Measurements from ENCODE around the gene NUDT7.

NUDT7 gene

DNA sequence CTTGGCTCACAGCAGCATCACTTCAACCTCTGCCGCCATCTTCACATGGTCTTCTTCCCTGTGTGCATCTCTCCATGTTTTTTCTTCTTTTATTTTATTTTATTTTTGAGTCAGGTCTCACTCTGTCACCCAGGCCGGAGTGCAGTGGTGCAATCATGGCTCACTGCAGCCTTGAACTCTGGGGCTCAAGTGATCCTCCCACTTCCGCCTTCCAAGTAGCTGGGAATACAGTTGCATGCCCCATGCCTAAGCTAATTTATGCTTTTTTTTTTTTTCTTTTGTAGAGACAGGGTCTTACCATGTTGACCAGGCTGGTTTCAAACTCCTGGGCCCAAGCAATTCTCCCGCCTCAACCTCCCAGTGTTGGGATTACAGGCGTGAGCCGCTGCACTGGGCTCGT lies 1.9 kb downstream of the NUDT7 start:
- DNase-seq (ENCODE audit: low read depth) = no peak

DNA sequence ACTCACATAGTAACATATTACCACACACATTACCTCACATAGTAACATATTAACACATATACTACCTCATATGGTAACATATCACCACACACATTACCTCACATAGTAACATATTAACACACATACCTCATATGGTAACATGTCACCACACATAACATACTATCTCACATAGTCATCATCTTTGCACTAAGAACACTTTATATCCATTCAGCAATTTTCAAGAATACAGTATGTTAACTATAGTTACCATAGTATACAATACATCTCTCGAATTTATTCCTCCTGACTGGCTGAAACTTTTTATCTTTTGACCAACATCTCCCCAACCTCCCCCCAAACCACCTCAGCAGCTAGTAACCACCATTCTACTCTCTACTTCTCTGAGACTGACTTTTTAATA lies 7.6 kb downstream of the NUDT7 start:
- no peak for DNase-seq (ENCODE audit: low read depth)

DNA sequence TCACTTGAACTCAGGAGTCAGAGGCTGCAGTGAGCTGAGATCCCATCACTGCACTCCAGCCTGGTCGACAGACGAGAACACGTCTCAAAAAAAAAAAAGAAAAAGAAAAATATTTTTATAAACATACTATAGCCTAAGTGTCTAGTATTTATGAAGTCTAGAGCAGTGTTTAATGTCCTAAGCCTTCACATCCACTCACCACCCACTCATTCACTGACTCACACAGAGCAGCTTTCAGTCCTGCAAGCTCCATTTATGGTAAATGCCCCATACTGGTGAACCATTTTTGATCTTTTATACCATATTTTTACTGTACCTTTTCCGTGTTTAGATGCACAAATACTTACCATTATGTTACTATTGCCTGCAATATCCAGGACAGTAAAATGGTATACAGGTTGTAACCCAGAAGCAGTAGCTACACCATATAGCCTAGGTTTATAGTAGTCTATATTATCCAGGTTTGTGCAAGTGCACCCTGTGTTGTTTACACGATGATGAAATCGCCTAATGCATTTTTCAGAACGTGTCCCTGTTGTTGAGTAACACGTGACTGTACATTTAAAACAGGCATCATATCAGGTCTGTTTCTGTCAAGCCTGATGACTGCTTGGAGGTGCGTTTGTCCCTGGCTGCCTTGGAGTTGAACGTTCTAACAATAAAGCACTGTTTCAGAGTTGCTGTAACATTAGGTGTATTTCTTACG lies 10.1 kb downstream of the NUDT7 start:
- peak; percentile 88 for DNase-seq (ENCODE audit: low read depth)

DNA sequence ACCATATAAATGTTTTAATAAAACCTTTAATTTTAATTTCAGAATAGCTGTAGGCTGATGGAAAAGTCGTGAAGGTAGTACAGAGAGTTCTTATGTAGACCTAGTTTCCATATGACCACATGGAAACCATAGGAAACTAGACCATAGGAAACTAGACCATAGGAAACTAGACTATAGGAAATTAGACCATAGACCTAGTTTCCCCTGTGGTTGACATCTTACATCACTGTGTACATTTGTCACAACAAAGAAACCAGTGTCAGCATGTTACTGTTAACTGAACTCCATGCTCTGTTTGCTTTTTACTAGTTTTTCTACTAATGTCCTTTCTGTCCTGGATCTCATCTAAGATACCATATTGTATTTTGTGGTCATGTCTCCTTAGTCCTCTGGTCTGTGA lies 14.6 kb downstream of the NUDT7 start:
- DNase-seq (ENCODE audit: low read depth) = no peak

DNA sequence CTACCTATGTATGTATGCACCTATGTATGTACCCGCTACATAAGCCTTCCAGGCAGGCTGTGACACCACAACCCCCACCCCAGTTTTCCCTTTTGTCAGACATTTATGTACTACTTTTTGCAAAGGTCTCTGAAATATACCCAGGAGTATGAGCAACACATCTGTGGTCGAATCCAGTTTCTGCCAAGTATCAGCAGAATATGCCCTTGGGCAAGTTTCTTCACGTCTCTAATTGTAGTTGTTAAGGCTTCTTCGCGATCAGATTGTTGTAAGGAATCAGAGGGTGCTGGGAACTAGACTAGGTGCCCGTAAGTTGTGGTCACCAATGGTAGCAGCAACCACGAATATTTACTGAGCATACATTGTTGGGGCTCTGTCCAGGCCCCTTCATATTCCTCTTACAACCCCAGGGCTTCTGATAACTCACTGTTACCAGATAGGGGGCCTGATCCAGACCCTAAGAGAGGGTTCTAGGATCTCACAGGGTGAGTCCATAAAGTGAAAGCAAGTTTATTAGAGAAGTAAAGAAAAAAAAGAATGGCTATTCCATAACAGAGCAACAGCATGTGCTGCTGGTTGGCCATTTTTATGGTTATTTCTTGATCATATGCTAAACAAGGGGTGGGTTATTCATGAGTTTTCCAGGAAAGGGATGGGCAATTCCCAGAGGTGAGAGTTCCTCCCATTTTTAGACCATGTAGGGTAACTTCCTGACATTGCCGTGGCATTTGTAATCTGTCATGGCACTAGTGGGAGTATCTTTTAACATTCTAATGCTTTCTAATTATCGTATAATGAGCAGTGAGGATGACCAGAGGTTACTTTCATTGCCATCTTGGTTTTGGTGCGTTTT lies 16.6 kb downstream of the NUDT7 start:
- DNase-seq (ENCODE audit: low read depth) = no peak

DNA sequence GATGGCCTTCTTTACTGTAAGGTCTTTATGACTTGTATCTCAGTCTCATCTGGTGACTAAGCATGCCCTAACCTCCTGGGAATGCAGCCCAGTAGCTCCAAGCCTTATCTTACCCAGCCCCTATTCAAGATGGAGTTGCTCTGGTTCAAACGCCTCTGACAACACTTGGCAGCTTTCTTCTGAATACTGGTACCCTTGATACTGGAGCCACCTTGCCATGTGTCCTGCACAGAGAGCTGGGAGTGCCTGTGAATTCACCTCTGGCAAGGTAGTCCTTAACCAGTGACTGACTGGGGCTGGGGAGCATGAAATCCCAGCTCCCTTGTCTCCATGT lies 17.2 kb downstream of the NUDT7 start:
- peak; percentile 41 for DNase-seq (ENCODE audit: low read depth)

DNA sequence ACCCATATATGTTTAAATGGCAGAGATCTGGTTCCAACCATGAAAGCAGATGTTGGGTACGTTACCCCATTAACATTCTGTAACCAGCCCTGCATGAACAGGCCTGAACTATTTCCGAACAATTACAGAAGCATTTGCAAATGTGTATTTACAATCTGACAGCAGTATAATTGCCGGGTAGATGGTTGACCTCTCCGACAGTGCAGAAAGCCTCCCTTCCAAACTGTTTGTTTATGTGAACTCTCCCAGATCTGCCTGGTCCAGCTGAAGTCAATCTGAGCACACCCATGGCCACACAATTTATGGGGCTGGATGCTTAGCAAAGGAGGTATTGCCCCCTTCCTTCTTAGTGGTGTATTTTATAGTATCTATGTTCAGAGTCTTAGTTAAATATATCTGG lies 21.8 kb downstream of the NUDT7 start:
- DNase-seq (ENCODE audit: low read depth) = no peak

DNA sequence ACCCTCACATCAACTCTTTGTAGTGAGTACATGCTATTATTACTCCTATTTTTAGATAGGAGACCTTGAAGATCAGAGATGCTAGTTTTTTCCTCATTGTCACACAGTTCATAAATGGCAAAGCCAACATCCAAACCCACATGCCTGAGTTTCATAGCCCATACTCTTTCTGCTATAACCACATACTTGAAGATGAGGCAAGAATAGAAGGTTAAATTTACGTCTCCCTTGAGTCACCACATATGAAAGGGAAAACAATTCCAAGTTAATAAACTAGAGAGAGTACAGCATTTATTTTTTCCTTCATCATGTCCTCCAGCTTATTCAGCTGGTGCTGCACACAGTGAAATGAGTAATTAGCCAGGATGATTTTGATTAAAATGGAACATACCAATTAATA lies 23.7 kb downstream of the NUDT7 start:
- DNase-seq (ENCODE audit: low read depth) = peak; percentile 47

DNA sequence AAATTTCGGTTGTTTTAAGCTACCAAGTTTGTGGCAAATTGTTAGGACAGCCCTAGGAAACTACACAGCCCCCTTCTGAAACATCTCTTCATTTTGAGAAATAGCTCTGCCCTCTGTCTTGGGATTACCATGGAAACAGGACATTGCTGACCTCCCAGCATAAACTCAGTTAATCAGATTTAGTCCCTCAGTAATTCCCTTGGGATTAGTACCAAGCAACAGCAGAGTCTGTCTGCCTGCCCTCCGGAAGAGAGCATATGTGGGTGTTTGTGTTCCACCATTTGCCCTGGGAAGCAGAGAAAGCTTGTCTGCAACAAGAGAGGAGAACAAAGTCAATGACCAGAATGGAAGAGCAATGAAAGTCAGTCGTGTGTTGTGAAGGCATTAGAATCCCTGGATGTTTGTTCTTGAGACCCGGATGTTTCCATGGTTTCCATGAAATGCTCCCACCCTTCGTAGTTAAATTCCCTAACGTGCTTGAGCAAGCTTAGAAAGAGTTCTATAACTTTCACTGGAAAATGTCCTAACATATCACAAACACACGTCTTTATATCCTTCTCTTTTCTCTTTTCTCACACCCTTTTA lies 26.2 kb downstream of the NUDT7 start:
- DNase-seq (ENCODE audit: low read depth) = no peak

DNA sequence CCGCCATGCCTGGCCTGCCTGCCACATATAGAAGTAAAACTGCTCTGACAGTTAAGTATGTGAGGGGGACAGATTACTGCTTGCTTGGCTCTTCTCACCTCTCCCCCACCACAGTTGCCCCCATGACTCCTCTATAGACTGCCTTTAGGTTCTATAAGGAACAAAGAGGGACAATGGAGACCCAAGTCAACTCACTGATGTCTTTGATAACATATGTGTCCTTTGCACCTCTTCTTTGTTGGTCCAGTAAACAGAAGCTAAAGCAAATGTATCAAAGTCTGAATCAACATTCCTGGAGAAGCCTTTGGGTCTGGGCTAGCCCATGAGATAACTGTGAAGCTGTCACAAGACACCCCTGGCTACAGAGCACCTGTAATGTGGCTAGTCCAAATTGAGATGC lies 27.1 kb downstream of the NUDT7 start:
- DNase-seq (ENCODE audit: low read depth) = no peak

DNA sequence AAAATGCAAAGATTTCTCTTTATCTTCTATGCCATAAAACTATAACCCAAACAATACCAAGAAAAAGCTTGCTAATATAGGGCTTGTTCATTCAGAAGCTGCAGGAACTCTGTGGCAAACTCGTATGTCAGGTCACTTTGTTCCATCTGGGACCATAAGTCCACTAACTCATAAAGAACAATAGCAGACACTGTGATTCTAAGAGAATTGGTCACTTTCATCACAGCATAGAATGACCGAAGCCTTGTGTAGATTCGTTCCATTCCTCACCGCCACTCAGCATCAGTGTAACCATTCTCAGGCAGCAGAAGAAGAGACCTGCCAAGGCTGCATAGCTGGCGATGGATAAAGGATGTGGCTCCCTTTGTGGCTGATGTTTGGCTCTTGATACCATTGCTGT lies 35.7 kb downstream of the NUDT7 start:
- no peak for DNase-seq (ENCODE audit: low read depth)

DNA sequence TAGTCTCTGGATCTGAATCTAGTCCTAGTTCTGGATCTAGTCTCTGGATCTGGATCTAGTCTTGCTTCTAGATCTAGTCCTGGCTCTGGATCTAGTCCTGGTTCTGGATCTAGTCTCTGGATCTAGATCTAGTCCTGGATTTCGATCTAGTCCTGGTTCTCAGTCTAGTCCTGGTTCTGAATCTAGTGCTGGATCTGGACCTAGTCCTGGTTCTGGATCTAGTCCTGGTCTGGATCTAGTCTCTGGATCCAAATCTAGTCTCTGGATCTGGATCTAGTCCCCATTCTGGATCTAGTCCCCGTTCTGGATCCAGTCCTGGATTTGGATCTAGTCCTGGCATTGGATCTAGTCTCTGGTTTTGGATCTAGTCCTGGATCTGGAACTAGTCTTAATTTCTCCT lies 36.2 kb downstream of the NUDT7 start:
- no peak for DNase-seq (ENCODE audit: low read depth)

DNA sequence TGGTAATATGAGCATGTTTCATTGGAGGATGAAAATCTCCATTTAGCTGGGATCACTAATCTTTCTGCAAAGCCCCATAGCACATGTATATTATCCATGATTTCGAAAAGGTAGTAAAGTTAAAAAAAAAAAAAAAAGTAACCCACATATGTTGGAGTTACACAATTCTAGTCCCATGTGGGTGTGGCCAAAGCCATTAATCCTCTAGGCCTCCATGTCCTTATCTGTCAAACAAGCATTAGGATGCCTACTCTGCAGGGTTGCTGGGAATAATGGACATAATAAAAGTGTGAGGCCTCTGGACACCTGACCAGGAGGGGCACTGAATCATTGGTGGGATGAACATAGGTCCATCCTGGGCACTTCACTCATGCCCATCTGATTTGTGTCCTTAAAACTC lies 36.9 kb downstream of the NUDT7 start:
- DNase-seq (ENCODE audit: low read depth) = no peak

DNA sequence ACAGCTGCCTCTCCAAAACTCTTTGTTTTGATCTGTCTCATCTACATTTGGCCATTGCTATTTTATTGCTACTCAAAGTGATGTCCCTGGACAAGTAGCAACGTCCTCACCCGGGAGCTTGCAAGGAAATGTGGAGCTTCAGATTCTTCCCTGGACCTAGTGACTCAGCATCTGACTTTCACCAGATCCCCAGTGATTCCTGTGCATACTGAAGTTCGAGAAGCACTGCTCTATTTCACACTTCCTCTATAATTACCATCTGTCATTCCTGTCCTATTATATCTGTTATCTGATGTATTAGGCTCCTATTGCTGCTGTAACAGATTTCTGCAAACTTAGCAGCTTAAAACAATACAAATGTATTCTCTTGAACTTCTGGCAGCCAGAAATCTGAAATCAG lies 37.5 kb downstream of the NUDT7 start:
- peak; percentile 52 for DNase-seq (ENCODE audit: low read depth)

DNA sequence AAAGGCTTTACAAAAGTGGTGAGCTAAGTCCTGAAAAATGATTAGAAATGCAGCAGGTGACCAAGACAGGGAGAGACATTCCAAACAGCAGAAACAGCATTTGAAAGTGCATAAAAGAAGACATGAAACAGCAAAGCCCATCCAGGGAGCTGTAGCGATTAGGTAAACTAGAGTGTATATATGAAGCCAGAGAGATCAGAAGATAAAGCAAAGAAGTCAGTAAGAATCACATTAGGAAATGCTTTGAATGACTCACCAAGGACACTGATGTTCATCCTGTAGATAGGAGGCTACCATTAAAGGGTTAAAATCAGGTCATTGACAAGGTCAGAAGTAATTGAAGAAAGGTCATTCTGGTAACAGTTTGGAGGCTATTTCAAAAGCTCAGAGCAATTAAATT lies 38.5 kb downstream of the NUDT7 start:
- peak; percentile 73 for DNase-seq (ENCODE audit: low read depth)

DNA sequence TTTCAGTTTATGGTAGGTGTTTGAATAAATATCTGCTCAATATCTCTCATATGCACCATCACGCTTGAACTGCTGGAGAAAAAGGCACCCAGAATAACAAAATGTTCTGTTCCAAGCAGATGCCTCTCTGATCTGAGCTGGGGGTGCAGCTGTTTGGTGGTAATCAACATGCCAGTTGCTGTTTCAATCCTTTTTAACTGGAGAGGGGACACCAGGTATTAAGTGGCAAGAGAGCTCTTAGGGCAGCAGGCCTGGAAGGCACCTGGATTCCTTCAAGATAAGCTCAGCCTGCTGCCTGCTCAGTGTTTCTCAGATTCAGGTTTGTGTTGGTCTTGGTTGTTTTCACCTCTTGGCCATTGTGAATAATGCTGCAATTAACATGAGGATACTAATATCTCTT lies 38.9 kb downstream of the NUDT7 start:
- peak; percentile 13 for DNase-seq (ENCODE audit: low read depth)

DNA sequence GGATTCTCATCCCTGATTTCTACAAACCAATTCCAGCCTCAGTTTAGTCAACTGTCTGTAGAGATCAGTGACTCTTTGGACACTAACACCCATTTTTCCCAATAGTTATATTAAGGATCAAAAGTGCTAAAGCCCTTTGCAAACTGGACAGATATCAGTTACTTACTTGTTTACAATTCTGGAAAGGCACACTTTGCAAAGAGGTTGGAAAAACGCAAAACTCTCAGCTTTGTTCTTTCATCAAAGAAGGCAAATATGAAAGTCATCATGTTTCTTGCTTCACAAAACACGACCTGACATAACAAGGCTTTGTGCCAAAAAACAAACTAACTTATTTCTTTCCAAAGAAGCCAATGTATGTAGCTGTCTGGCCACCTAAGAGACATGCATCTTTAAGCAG lies 39.9 kb downstream of the NUDT7 start:
- no peak for DNase-seq (ENCODE audit: low read depth)

DNA sequence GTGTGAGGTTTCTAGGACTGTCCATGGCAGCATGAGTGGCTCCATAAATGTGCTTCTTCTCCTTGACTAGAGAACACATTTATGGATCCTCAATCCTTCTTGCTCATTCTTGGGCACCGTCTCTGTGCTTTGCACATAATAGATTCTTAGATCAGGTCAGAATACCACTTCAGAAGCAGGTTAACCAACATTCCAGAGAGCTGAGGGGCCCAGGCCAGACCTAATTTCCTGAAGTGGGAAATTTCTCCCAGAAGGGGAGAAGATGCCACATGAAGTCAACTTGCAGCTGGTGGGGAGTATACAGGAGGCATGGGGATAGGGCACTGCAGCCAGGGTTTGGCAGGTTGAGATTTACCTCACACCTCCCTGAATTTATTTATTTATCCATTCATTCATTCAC lies 41.7 kb downstream of the NUDT7 start:
- DNase-seq (ENCODE audit: low read depth) = no peak

DNA sequence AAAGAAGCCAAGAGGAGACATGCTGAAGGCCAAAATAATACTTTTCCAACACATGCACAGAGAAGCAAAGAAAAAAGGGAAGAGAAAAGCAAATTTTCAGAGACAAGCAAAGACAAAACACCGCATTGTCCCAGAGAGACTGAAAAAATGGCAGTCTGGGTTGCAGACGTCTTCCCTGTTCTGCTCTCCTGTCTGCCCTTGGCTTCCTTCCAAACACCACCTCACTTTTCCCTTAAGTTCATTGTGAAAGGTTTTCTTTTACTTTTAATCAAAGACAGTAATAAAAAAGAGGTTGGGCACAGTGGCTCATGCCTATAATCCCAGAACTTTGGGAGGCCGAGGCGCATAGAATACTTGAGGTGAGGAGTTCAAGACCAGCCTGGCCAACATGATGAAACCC lies 44.9 kb downstream of the NUDT7 start:
- DNase-seq (ENCODE audit: low read depth) = peak; percentile 37

DNA sequence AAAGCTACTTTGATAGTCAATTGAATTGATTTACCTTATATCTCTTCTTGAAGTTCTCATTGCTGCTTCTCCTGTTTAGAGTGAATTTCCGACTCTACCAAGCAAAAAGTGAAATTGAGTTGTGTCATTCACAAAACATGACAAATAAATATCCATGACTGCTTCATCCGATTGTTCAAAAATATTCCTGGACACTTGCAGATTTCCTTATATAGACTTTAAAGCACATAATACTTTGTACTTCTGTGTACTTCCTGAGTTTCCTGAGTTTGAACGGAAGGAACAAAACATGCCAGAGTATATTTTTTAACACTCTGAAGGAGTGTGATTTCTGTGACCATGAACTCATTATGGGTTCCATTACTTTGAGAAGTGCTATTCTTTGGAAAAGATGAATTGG lies 45.5 kb downstream of the NUDT7 start:
- no peak for DNase-seq (ENCODE audit: low read depth)

DNA sequence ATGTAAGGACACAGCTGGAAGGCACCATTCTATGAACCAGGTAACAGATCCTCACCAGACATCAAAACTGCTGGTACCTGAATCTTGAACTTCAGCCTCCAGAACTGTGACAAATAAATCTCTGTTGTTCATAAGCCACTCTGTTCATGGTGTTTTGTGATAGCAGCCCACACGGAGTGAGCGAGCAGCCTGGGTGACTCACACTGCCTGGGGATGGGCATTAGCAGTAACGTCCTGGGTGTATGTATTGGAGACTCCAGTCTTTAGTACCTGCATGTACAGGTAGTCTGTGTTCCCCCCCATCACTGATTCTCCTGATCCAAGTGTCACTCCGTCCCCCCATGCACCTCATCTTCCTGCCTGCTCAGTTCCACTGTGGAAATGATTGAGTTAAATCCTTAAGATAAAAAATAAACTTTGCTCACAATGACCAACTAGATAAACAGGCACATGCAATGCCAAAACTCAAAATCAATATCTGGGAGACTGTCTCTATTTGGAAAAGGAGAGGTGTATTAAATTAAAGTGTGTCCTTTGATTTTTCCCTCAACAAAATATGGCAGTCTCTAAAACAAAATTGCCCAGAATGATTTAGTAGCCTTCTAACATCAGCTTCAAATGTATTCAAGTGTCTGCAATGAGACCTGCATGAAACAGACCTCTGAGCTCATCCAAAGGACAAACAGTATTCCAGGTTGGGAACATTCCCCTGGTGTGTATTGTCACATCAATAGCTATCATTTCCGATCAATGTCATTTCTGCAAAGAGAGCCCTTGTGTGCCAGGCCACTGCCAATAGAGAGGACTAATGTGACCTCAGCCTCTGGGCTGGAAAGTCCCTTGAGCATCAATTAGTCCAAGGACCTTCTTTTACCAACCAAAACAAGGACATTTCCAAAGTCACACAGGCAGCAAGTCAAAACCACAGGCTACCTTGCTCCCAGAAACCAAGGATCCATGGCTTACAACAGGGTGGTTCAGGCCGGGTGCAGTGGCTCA lies 53.9 kb downstream of the NUDT7 start:
- DNase-seq (ENCODE audit: low read depth) = peak; percentile 54

DNA sequence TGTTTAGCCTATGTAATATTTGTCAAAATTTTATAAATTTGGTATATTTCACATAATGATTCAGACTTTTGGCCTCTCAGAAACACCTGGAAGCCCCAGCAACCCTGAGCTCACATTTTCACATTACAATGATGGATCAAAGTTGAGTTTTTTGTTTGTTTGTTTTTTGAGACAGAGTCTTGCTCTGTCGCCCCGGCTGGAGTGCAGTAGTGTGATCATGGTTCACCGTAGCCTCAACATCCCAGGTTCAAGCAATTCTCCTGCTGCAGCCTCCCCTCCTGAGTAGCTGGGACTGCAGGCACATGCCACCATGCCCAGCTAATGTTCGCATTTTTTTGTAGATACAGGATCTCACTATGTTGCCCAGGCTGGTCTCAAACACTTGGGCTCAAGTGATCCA lies 55.4 kb downstream of the NUDT7 start:
- no peak for DNase-seq (ENCODE audit: low read depth)
